ENCODE results near the gene LNPEP. TPM values are rescaled to one million over a fixed set of nuclear protein-coding genes. Genes with fewer than 3 reads are reported as not detected.

Gene LNPEP
- total and polyA plus RNA-seq, 2 of the 4 experiments (the other 2 are of a cell fraction): 3.6 to 27.4 TPM

- H3K4me1 ChIP-seq (ENCODE audit: control insufficient read depth, insufficient read depth, low read length): no peaks in the 10 kb centered on the region
- H3K18ac ChIP-seq (ENCODE audit: low read depth, low read length): no peak overlapping the region
- in situ Hi-C loops (cut with MboI; ENCODE audit: low sequenced_read_pairs) (no loop called here), dilution Hi-C loops (cut with HindIII; ENCODE audit: low sequenced_read_pairs, unreplicated experiment) (no loop called here), intact Hi-C loops (cut with micrococcal nuclease) (no loop called here)
- no peak overlapping the region for H3K9ac ChIP-seq (ENCODE audit: low read depth, low read length)
- H3K4me2 ChIP-seq (ENCODE audit: low read depth, low read length): no peak overlapping the region
- no peaks in the 10 kb centered on the region for H3K9me3 ChIP-seq (ENCODE audit: control insufficient read depth, insufficient read depth, low read length)
- no peak overlapping the region for H2AK5ac ChIP-seq (ENCODE audit: low read depth, low read length)
- no peak overlapping the region for H3K23ac ChIP-seq (ENCODE audit: low read depth, low read length)
- ChIA-PET CTCF (no interaction called here), POLR2A (ENCODE audit: unreplicated experiment) (no interaction called here)
- ATAC-seq (ENCODE audit: low read depth): peak; percentile 44
- no peak overlapping the region for H2BK5ac ChIP-seq (ENCODE audit: low read depth, low read length, poor library complexity, severe bottlenecking)
- H2AFZ ChIP-seq (replicated peaks; ENCODE audit: low read length, poor library complexity): no peak overlapping the region
- 0 out of 2 replicates have a peak, but pooled peaks cover 2% of the 10 kb centered on the region for H3K36me3 ChIP-seq (ENCODE audit: control insufficient read depth, insufficient read depth, low read length)
- H3K9me1 ChIP-seq (ENCODE audit: insufficient read depth, low read length): no peaks in the 10 kb centered on the region; the same call in 1 of the 2 replicates
- no CpG with 5 or more reads among the region's 2 CpGs for WGBS, 2 experiments (ENCODE audit: extremely low coverage in 2 of 2, insufficient read length in 1 of 2)
- no peaks in the 10 kb centered on the region; a peak in 1 of 4 replicates for H3K79me1 ChIP-seq (ENCODE audit: low read depth in 1 of 2, low read length in 2 of 2)
- no peak overlapping the region for H2BK15ac ChIP-seq (ENCODE audit: low read depth, low read length)
- no peak overlapping the region for H2BK20ac ChIP-seq (ENCODE audit: low read depth, low read length)
- H3K27me3 ChIP-seq (ENCODE audit: control insufficient read depth, insufficient read depth, low read length): no peaks in the 10 kb centered on the region
- H3K56ac ChIP-seq (ENCODE audit: extremely low read depth, insufficient read depth, low read length): no peak overlapping the region
- no peak overlapping the region for H3K4ac ChIP-seq (ENCODE audit: low read depth, low read length)
- peak; percentile 10 for DNase-seq
- H4K5ac ChIP-seq (ENCODE audit: low read depth, low read length): no peak overlapping the region
- H2AK9ac ChIP-seq (replicated peaks; ENCODE audit: low read depth, low read length, poor library complexity): no peak overlapping the region
- no peak overlapping the region for H3K14ac ChIP-seq (replicated peaks; ENCODE audit: low read depth, low read length)
- no peak overlapping the region for H3K4me3 ChIP-seq (ENCODE audit: insufficient read depth, low read depth, low read length)
- no TSS peak for BruUV-seq (replicated peaks)
- no peak overlapping the region for H4K8ac ChIP-seq (ENCODE audit: low read depth in 2 of 2, low read length in 2 of 2)
- H3K27ac ChIP-seq (ENCODE audit: insufficient read depth, low read length): no peak overlapping the region
- no peak overlapping the region for H4K91ac ChIP-seq (ENCODE audit: insufficient read depth, low read depth, low read length)
- H4K20me1 ChIP-seq (ENCODE audit: insufficient read depth, low read length): no peaks in the 10 kb centered on the region
- TF ChIP-seq MAFK (IDR thresholded peaks at IDR 0.05; ENCODE audit: low read depth, low read length) (no peak), RAD21 (IDR thresholded peaks at IDR 0.05; ENCODE audit: low read length) (no peak), POLR2A (IDR thresholded peaks at IDR 0.05; ENCODE audit: low read depth, low read length) (no peak), ELK1 (IDR thresholded peaks at IDR 0.05; ENCODE audit: borderline replicate concordance, low read depth, low read length) (no peak), CTCF (conservative IDR thresholded peaks at IDR 0.05; ENCODE audit: low read depth, low read length) (no peak)
- no peak overlapping the region for H2BK120ac ChIP-seq (ENCODE audit: low read depth, low read length)
These were observed 68.7 kb downstream of the LNPEP start for GRCh38 chr5:97004423-97005060.
